GM12872 (cell line): Measurements from ENCODE around the gene CSNK2A1.

Source experiments
- CTCF ChIP-seq: IDR thresholded peaks from 3 replicates; pipeline ENCODE4 v1.5.1; 2011; ENCODE audit warnings: low read depth, mild to moderate bottlenecking, low read length, moderate library complexity; ENCODE audit not compliant: insufficient read depth

CSNK2A1 gene

GRCh38 chr20:513429-513828 lies 30.2 kb downstream of the CSNK2A1 start:
- TF ChIP-seq CTCF: no peak

GRCh38 chr20:507761-508332 lies 35.7 kb downstream of the CSNK2A1 start:
- TF ChIP-seq CTCF: no peak

GRCh38 chr20:507006-507758 lies 36.4 kb downstream of the CSNK2A1 start:
- TF ChIP-seq CTCF: no peak

GRCh38 chr20:504632-505075 lies 38.9 kb downstream of the CSNK2A1 start:
- no peak for TF ChIP-seq CTCF

GRCh38 chr20:503048-503737 lies 40.4 kb downstream of the CSNK2A1 start:
- no peak for TF ChIP-seq CTCF

GRCh38 chr20:497979-498378 lies 45.6 kb downstream of the CSNK2A1 start:
- TF ChIP-seq CTCF: no peak

- TF ChIP-seq CTCF: no peak
Observed at GRCh38 chr20:496126-496696, 47.4 kb downstream of the CSNK2A1 start.
